ENCODE measurements around the gene STXBP5L.
"Not testable (repeated sequence)": the region's sequence is repeated elsewhere in the genome, so short reads cannot be mapped to it uniquely, and the experiment has no call there.

Gene STXBP5L

DNA sequence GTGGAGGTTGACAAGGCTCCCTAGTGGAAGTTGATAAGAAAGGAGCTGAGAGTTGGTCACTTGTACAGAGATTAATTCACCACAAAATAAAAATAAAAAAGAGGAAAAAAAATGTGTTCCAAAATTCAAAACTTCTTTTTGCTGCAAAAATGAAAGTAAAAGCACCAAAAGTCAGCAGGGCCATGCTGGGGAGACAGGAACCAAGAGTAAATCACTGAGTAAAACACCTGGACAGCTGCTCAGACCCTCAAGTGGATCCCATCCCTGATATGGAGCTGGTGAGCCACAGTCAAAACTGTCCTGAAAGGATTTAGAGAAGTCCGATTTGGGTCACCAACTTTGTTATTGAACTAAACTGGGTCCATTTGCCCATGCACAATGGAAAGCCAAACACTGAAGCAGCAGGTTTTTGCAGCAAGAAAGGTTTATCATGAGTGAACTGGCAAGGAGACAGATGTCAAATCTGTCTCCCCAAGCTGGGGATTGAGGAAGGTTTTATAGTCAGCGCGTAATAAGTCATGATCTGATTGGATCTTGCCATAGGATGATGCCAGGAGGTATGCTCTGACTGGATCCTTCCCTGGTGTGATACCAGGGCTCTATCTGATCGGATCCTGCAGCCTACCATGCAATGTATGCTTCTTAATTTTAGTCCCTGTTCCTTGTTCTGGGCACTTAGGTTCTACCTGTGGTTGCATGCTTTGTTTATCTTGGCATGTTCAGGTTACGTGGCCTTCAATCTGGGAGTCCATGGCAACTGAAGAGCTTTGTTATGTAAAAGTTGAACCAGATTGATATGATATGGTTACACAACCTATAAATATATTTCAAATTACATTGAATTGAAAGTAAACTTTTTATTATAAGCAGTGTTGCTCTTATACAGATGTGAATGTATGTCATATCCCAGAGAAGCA is 324.6 kb downstream of the STXBP5L start:
- DNase-seq = no peak

DNA sequence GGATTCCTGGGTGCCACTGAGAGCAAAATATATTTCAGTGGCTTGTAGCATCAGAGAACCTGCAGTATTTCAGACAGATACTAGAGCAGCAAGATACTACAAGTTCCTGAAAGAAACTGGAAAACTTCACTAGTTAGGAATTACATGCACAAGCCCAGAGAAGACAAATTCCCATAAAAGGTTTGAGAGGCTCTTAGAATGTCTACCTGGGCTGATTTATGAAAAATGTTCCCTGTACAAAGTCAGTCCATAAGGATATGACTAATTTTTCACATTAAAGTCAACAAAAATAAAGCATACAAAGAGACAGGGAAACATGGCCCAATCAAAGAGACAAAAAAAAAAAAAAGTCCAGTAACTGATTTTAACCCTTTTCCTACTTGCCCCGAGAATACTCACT is 335.2 kb downstream of the STXBP5L start:
- no peak for DNase-seq

DNA sequence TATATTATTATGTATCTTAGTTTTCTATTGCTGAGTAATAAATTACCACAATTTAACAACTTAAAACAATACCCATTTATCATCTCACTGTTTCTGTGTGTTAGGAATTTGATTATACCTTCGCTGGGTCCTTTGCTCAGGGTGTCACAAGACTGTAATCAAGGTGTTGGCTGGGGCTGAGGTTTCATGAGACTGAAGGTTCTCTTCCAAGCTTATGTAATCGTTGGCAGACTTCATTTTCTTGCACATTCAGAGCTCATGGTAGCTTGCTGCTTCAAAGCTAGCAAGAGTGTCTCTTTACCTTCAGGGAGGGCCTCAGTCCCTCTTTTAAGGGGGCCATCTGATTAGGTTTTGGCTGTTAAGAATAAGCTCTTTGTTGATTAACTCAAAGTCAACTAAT is 344.7 kb downstream of the STXBP5L start:
- no peak for DNase-seq

DNA sequence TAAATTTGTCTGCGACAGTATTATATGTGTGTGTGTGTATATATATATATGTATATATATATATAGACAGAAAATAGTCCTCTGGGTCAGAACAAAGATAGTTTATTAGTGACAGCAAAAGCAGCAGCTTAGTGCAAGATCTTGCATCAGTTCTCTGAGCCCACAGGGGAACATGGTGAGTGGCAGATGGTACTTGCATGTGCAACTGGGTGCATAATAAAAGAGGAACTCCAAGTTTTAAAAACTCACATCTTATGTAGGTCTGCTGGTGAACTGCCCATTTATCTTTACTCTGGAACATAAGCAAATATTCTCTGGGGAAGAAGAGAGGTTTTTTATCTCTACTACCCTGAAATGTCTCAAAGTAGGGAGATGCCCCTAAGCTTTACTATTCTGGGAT is 361.4 kb downstream of the STXBP5L start:
- no peak for DNase-seq

DNA sequence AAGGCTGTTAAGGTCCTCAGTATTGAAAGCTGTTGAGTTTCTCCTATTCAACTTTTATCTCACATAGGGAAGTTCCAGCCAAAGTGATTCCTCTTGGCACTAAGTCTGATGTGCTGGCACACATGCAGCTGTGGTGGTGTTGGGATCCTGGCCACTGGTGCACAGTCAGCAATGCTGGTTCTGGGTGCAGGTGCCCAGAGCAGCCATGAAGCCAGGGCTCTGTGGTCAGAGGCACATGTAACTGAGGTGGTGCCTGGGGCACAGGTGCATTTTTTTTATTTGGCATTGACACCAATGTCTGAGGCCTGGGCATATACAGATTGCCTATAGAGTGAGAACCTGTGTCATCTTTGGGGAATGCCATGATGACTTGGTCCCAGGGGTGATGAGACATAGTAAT is 366.4 kb downstream of the STXBP5L start:
- DNase-seq = no peak

DNA sequence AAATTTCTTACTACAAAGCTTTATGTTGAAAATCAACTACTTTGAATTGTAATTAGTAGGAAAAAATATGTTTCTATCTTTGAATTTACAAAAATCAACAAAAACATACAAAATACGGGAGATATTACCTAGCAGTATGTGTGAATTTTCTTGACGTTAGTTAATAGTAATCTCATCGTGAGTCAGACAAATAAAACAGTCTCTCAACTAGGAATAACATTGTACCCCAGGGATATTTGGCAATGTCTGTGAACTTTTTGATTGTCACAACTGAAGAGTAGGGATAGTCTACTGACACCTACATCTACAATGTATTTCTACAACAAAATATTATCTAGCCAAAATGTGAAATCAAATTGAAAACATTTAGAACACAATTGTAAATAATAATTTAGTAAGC is 387.4 kb downstream of the STXBP5L start:
- no peak for DNase-seq

DNA sequence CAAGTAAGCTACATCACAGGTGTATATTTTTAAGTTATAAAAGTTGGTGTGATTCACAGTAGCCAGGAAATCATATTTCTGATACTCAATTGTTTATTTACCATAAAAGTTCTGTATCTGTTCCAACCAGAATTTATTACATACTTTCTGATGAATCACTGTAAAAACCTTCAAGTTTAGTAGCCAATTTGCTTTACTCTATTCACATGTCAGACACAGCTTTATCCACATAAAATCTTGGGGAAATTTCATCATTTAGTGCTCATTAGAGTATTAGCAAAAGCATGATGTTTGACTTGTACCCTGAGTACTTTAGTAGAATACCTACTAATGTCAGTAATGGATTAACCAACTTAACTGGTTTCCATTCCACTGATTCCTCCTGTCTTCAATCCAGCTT is 388.0 kb downstream of the STXBP5L start:
- DNase-seq = no peak

DNA sequence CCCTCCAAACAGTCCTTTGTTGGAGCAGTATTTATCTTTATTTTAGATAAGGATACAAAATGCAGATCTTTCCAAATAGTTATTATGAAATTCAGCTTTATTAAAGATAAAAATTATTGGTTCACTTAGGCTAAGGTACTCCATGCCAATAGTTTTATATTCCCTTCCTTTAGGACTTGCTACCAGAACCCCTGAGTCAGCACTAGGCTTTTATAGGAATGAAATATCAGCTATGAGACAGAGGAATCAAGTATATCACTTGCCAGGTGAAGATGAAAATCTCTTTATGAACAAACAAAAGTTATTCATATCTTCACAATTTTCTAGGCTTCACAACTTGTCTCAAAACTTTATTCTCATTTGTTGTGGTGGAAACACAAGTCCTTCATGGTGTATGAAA is 416.3 kb downstream of the STXBP5L start:
- no peak for DNase-seq

DNA sequence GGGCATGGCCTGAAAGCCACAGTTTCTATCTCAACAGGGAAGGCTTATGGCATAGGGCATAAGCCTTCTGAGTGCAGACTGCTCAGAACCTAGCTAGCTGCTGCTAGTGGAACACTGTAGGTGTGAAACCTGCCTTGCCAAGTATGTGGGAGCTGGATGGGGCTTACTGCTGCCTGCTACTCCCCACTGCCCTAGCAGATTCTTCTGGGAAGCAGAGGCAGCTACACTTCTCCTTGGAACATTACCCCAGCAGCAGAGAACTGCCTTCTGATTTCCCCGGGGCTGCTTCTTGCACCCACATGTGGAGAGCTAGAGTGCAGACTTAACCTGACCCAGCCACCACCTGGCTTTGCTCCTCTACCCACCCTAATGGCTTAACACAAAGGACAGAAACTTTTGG is 422.1 kb downstream of the STXBP5L start:
- no peak for DNase-seq

DNA sequence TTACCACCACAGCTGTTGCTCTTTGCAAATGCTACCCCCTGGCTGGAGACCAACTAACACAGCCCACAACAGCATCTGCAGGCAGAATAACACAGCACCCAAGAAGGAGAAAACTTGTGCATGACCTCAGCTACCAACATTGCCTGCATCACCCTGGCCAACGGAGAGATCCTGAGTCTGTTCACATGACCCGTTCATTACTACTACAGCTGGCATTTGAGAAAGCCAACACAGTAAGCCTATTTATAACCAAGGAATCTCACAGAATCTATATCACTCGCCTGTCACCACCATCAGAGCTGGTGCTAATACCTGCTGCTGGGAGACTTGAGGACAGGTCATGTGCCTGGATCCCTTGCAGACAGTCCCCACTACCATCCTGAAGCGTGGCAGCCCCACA is 422.6 kb downstream of the STXBP5L start:
- no peak for DNase-seq

DNA sequence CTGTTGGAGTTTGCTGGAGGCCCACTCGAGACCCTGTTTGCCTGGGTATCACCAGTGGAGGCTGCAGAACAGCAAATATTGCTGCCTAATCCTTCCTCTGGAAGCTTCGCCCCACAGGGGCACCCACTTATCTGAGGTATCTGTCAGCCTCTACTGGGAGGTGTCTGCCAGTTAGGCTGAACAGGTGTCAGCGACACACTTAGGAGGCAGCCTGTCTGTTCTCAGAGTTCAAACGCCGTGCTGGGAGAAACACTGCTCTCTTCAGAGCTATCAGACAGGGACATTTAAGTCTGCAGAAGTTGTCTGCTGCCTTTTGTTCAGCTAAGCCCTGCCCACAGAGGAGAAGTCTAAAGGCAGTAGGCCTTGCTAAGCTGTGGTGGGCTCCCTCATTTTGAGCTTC is 448.0 kb downstream of the STXBP5L start:
- DNase-seq = not testable (repeated sequence)

DNA sequence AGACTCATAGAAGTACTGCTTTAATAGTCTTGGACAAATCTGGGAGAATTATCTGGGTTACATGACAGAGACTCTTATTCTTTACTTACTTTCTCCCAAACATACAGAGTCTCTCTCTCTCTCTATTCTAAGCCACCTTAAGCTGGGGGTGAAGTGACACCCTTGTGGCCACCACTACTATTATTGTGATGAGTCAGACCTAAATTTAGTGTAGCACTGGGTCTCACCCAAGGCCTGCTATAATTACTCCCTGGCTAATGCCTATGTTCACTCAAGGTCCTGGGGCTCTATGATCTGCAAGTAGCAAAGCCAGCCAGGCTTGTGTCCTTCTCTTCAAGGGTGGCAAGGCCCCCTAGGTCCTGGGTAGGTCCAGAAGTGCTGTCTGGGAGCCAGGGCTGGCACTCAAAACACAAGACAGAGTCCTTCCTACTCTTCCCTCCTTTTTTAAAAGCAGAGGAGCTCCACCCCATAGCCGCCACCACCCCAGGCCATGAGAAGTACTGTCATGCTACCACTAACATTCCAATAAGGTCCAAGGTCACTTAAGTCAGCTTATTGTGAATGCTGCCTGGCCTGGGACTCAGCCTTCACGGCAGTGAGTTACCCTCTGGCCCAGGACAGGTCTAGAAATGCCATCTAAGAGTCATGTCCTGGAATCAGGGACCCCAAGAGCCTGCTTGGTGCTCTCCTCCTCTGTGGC is 454.2 kb downstream of the STXBP5L start:
- no peak for DNase-seq

DNA sequence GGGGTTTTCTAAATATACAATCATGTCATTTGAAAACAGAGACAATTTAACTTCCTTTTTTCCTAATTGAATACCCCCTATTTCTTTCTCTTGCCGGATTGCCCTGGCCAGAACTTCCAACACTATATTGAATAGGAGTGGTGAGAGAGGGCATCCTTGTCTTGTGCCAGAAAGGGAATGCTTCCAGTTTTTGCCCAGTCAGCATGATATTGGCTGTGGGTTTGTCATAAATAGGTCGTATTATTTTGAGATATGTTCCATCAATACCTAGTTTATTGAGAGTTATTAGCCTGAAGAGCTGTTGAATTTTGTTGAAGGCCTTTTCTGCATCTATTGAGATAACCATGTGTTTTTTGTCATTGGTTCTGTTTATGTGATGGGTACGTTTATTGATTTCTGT is 480.3 kb downstream of the STXBP5L start:
- DNase-seq = not testable (repeated sequence)

DNA sequence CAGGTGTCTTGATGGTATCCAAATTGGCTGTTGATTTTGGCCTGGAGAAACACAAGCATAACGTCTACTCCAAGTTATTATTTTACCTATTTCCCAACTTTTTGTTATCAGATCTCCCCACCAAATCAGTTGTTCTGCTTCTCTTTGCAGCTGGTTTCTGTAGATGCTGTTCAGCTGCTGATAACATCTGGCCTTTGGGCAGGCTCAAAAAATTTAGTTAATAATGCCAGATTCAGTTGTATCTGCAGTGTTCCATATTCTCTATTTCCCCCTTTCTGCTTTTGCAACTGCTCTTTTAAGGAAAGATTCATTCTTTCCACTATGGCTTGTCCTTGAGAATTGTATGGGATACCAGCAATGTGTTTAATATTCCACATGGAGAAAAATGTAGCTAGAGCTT is 488.0 kb downstream of the STXBP5L start:
- not testable (repeated sequence) for DNase-seq

DNA sequence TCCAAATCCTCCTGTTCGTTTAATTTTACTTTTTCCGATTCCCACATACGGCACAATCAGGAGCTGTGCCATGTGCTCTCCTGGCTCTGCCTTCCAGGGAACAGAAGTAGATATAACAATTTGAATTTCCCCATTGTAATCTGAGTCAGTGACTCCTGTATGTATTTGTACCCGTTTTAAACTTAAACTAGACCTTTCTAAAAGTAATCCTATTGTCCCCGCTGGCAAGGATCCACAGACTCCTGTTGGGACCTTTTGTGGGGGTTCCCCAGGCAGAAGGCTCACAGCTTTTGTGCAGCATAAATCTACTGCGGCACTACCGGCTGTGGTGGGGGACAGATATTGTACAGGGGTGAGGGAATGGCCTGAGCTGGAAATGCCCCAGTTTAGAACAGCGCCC is 490.0 kb downstream of the STXBP5L start:
- DNase-seq = not testable (repeated sequence)

DNA sequence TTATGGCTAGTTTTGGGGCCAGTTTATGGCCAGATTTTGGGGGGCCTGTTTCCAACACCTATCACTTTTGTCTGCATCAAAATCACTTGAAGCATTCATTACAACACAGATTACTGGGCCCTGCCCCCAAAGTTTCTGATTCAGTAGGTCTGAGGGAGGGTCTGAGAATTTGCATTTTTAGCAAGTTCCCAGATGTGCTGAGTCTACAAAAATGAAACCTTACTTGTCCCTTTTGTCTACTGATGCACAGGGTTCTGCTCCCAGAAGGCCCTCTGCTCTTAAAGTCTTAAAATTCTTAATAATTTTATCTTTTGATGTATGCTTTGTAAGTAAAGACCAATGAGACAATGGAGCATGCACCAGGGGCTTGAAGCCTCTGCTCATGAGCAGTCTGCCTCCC is 491.8 kb downstream of the STXBP5L start:
- no peak for DNase-seq

DNA sequence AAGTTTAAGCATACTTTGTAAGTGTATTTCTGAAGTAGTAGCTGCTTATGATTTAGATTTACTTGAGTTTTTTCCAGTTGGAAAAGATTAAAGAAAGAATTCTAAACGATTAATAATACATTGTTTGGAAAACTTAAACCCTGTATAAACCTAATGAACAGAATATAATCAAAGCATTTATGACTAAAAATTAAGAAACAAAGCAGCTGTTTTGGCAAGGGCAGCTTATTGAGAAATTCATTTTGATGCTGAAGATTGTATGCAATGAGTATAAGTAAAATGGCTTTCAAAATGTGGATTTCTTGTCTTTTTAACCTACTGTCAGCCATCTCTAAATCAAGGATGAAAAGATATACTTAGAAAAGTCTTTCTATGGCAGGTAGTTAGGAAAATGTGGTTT is 497.6 kb downstream of the STXBP5L start:
- no peak for DNase-seq

DNA sequence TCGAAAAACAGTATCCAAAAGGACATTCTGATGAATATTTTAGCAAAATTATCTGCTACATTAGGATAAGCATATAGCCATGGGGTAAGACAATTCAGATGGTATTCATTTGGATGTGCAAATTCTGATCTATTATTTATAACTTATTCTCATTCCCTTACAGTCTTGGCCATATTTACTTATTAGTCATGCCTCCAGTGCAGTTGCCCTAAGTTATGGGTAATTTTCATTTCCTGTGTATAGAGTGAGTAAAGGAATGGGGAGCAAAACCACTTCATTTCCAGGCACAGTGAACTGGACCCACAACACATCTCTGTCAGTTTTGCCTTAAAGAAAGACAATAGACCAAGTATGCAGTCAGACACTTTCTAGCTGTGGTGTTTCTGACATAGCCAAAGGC is 503.5 kb downstream of the STXBP5L start:
- DNase-seq = no peak

DNA sequence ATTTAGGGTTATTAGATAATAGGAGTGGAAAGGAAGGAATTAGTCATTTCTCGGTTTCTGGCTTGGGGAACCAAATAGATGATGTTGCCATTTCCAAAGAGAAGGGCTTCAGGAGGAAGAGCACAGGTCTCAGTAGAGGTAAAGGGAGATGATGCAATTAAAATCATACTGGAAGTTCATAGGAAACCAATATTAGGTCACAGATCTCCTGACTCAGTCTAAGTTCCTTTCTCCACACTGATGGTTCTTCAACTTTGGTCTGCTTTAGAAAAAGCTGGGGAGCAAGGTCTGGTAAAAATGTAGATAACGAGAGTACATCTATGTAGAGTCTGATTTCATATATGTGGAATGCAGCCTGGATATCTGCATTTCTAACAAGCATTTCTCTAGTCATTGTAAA is 506.9 kb downstream of the STXBP5L start:
- no peak for DNase-seq

DNA sequence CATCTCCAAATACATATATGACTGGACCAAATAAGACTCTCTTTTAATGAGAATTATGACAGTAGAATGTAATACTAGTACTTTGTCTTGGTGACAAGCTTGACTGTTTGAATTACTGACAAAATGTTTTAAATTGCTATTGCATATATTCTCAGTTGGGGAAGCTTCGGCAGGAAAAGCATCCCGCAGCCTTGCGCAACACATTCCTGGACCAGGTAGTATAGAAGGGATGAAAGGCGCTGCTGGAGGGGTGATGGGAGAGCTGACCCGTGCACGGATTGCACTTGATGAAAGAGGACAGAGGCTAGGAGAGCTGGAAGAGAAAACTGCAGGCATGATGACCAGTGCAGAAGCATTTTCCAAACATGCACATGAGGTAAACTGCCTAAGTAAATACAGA is 510.2 kb downstream of the STXBP5L start:
- DNase-seq = no peak

DNA sequence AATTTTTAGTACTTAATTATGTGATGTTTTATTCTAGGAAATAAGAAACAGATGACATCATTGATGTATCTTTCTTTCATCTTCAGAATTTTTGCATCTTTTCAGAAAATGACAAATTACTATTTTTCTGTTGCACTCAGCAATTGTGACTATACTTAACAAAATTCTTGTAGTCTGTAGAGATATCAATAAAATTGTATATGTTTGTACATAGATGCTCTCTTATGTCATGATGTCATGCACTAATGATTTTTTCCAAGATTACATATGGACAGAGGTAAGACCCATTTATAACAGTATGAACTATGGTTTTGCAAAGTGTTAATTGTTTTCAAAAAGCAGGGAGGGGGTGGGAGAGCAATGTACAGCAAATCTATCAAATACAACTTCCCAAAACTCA is 516.5 kb downstream of the STXBP5L start:
- no peak for DNase-seq

DNA sequence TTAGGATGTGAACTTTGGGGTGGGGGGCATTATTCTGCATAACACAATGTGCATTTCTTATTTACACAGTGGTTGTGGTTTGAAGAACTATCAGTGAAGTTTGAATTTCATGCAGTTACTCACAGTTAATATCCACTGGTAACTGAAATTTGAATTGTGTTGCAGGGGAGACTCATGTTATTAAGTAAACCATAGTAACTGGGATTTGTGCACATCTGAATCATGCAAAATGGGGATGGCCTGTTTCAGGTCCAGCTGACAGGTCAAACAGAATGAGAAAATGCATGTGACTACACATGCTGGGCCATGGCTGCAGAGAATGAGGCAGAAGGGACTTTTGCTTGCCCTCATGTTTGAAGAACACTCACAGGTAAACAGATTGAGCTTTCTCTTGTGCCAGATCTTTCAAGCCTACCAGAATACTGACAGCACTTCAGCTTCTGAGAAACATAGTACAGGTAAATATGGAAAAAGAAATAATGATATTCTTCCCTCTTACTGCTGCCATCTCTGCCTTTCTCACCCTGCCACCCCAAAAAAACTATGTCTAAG is 522.7 kb downstream of the STXBP5L start:
- DNase-seq = no peak

DNA sequence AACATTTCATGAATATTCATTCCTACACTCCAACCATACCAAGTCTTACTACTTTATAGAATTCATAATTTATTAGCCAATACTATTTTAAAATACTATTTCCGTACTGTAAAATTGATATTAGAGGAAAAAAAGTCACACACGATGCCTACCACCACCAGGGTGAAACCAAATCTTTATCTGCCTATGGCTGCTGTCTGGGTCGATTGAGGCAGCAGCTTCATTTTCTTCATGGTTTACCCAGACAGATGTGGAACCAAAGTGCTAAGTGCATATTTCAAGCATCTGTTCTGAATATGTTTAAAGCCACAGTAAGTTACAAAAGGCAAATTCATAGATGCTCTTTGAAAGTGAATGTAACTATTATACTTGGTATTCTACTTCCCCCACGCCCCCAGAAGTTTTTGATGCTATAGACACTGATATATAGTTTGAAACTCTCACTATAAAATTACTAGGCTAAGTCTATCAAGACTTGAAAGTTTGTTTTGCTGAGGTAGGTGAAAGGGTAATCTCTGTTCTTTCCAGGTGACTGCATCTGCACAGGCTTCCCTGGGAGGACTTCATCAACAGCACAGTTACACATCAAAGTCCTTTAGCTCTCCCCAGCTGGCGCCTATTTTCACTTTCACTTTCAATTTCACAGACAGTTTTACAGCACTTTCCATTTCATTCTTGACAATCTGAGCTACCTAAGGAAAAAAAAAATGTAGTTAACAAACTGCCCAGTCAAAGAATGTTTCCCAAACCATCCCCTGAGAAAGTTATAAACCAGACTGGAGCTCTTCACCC is 523.9 kb downstream of the STXBP5L start:
- no peak for DNase-seq
